ENCODE measurements around the gene MYO18A.

MYO18A gene

DNA sequence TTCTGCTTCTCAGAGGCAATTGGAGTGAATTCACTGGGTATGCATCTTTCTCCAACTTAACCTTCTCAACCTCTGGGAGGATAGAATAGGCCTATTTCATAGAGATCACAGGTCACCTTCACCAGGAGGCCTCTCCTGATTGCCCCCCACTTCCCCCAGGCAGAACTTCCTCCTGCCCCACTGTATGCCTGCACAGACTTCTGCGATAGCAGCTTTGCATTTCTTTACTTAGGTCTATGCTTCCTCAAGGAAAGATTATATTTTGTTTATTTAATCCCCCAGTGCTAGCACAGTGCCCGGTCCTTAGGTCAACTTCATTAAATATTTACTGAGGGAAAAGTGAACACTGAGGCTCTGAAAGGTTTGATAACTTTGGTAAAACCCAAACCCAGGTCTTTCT is 19.9 kb downstream of the MYO18A start:
- TF ChIP-seq, protein P1, sequence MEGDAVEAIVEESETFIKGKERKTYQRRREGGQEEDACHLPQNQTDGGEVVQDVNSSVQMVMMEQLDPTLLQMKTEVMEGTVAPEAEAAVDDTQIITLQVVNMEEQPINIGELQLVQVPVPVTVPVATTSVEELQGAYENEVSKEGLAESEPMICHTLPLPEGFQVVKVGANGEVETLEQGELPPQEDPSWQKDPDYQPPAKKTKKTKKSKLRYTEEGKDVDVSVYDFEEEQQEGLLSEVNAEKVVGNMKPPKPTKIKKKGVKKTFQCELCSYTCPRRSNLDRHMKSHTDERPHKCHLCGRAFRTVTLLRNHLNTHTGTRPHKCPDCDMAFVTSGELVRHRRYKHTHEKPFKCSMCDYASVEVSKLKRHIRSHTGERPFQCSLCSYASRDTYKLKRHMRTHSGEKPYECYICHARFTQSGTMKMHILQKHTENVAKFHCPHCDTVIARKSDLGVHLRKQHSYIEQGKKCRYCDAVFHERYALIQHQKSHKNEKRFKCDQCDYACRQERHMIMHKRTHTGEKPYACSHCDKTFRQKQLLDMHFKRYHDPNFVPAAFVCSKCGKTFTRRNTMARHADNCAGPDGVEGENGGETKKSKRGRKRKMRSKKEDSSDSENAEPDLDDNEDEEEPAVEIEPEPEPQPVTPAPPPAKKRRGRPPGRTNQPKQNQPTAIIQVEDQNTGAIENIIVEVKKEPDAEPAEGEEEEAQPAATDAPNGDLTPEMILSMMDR (IDR thresholded peaks at IDR 0.05), result no peak

GRCh38 chr17:29159306-29159860 is 20.8 kb downstream of the MYO18A start:
- TF ChIP-seq, protein P1 (IDR thresholded peaks at IDR 0.05), result no peak

GRCh38 chr17:29158488-29159275 is 21.5 kb downstream of the MYO18A start:
- TF ChIP-seq, protein P1 (IDR thresholded peaks at IDR 0.05), result no peak

DNA sequence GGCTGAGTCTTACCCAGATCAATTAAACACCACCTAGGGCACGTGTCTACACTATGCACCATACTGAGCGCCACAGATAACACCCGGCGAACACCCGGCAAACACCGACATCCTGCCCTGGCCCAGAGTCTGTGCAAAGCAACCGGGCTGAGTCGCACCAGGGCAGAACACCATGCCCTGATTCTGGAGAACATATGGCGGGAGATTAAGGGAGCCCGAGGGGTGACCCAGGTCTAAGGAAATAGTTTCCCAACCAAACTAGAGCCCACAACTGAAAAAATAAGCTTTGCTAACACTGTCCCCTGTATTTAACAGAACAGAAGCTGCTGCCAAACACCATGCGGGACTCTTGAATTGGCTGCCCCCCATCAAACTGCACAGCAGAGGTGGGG is 22.1 kb downstream of the MYO18A start:
- TF ChIP-seq, protein P1 (IDR thresholded peaks at IDR 0.05), result no peak

- TF ChIP-seq, protein P1 (IDR thresholded peaks at IDR 0.05), result no peak
Measured at GRCh38 chr17:29157310-29157709, 22.9 kb downstream of the MYO18A start.

DNA sequence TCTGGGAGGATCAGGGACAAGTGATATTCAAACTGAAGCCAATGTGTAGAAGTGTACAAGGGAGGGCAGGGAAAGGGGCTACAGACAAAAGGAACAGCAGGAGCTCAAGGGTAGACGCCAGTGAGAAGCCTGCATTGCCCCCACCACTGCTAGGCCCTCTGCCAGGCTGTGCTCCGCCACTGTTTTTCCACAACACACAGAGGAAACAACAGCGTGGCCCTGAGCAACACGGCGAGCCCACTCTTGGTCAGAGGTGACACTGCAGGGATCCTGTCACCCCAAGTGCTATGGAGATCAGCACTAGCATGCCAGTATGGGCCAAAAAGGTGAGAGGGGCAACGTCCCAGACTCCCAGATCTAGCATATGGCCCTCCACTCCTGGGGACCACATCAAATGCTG is 23.4 kb downstream of the MYO18A start:
- TF ChIP-seq, protein P1 (IDR thresholded peaks at IDR 0.05), result no peak

DNA sequence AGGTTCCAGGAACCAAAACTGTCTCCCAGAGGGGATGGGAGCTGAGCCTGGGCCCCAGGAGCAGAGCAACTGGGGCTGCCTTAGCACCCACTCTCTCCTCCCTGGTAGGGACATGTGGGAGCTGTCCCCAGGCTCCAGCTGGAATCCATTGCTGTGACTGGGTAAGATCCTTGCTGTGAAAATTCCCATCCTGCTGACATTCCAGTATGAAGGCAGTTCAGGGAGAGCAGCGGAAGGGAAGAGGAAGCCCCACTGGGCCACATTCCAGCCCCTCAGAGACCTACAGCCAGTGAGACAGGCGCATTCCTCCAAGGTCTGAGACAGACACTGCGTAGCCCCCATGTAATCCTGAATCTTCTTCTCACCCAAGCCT is 24.2 kb downstream of the MYO18A start:
- TF ChIP-seq, protein P1 (IDR thresholded peaks at IDR 0.05), result no peak

All from LNCAP (cell line).